Lower leg skin (tissue), 4 donors: ENCODE measurements around the gene DTNB. TPM values are rescaled to one million over a fixed set of nuclear protein-coding genes. Genes with fewer than 3 reads are reported as not detected.
"Not testable (repeated sequence)": the region's sequence is repeated elsewhere in the genome, so short reads cannot be mapped to it uniquely, and the experiment has no call there.

ENCODE experiments used
- DNase-seq, 2 donors: peaks; one replicate each; pipeline ENCODE4 v3.0.0-alpha.2; 2019; ENCODE audit warnings: low spot score in 2 of 2
- H3K4me3 ChIP-seq: fragments of 200-600 bp; sonication (generic); 2 replicates; pipeline ENCODE4 v1.5.1; 2017; ENCODE audit warnings: mild to moderate bottlenecking, low read depth; ENCODE audit not compliant: poor library complexity, severe bottlenecking
- CTCF ChIP-seq, 3 donors: fragments of 450-650 bp; IDR thresholded peaks; one replicate each; pipeline ENCODE4 v1.5.1; 2016; ENCODE audit warnings: antibody characterized with exemption in 3 of 3, mild to moderate bottlenecking in 3 of 3, moderate library complexity in 2 of 3
- POLR2A ChIP-seq, 2 donors: fragments of 450-650 bp; IDR thresholded peaks; one replicate each; pipeline ENCODE4 v1.6.1; 2016 to 2017; ENCODE audit warnings: antibody characterized with exemption in 2 of 2, mild to moderate bottlenecking in 1 of 2, moderate library complexity in 1 of 2
- WGBS, 2 donors: methylation state at CpG; one replicate each; pipeline ENCODE4 v1.1.5; 2018; 5-methylcytosine and 5-hydroxymethylcytosine counted together
- intact Hi-C: fragments of 100-400 bp; cut with DNase I; formaldehyde crosslinking; loops from one replicate; pipeline ENCODE4 v1.15.0; 2023; ENCODE audit warnings: low total_unique reads
- total RNA-seq, 4 donors: library from RNA; depleted of rRNA; stranded (reverse); fragments of >200 nt; gene quantifications; one replicate each; pipeline ENCODE4 v1.1.0, GENCODE V29; 2016

DTNB gene
- total RNA-seq, 4 donors from 2014 or later: 8.8 to 15.2 (median 12.7) TPM

- no peak overlapping the region for H3K4me3 ChIP-seq
- intact Hi-C loops: no loop called here
- no peak for DNase-seq
These were observed 57.5 kb downstream of the DTNB start for GRCh38 chr2:25615920-25616319.

GRCh38 chr2:25615386-25615785 is 58.0 kb downstream of the DTNB start:
- H3K4me3 ChIP-seq: no peak overlapping the region
- TF ChIP-seq CTCF (IDR thresholded peaks at IDR 0.05) (no peak), POLR2A (IDR thresholded peaks at IDR 0.05) (no peak)
- WGBS, 2 donors: 84 to 85% methylated on average over 5 of the region's 5 CpGs
- DNase-seq: no peak
- intact Hi-C loops: no loop called here

More at GRCh38 chr2:25615920-25616319, 57.5 kb downstream of the DTNB start:
- no peak for TF ChIP-seq POLR2A (IDR thresholded peaks at IDR 0.05)
- TF ChIP-seq CTCF (IDR thresholded peaks at IDR 0.05): no peak

GRCh38 chr2:25614711-25615110 is 58.7 kb downstream of the DTNB start:
- 68 to 88% methylated on average over 8 of the region's 8 CpGs for WGBS, 2 donors
- intact Hi-C loops: no loop called here
- no peak for DNase-seq
- no peak overlapping the region for H3K4me3 ChIP-seq
- TF ChIP-seq CTCF (IDR thresholded peaks at IDR 0.05): no peak
- no peak for TF ChIP-seq POLR2A (IDR thresholded peaks at IDR 0.05)

GRCh38 chr2:25608718-25609117 is 64.7 kb downstream of the DTNB start:
- H3K4me3 ChIP-seq: no peak overlapping the region
- no peak for DNase-seq
- TF ChIP-seq POLR2A (IDR thresholded peaks at IDR 0.05) (no peak), CTCF (IDR thresholded peaks at IDR 0.05) (no peak)
- intact Hi-C loops: no loop called here

- no peak for TF ChIP-seq CTCF (IDR thresholded peaks at IDR 0.05)
- TF ChIP-seq POLR2A (IDR thresholded peaks at IDR 0.05): no peak
- whole genome bisulfite sequencing, 2 donors: 3 to 18% methylated on average over 1 of the region's 1 CpG
- intact Hi-C loops: no loop called here
- DNase-seq: no peak
- H3K4me3 ChIP-seq: no peak overlapping the region
These were observed 66.5 kb downstream of the DTNB start for GRCh38 chr2:25606892-25607291.

- no peak overlapping the region for H3K4me3 ChIP-seq
- intact Hi-C loops: no loop called here
- no peak for DNase-seq
- TF ChIP-seq CTCF (IDR thresholded peaks at IDR 0.05) (no peak), POLR2A (IDR thresholded peaks at IDR 0.05) (no peak)
These were observed 71.0 kb downstream of the DTNB start for GRCh38 chr2:25602333-25602723.

- intact Hi-C loops, H3K4me3 ChIP-seq, DNase-seq: not testable (repeated sequence)
- 95 to 97% methylated on average over 9 of the region's 9 CpGs for WGBS, 2 donors
These were observed 71.6 kb downstream of the DTNB start for GRCh38 chr2:25601711-25602332.
